HL-60/S4 treated with phorbol 12-myristate 13-acetate at 8.2 ng/mL for 4 days and 3 days (cell line): ENCODE results near the gene PRKRIP1.
"Not testable (repeated sequence)": the region's sequence is repeated elsewhere in the genome, so short reads cannot be mapped to it uniquely, and the experiment has no call there.

Source experiments
- in situ Hi-C: fragments of 300-500 bp; cut with MboI; formaldehyde crosslinking; loops from 2 replicates; pipeline ENCODE4 v1.15.0; 2022; ENCODE audit warnings: low sequenced_read_pairs

PRKRIP1 gene

DNA sequence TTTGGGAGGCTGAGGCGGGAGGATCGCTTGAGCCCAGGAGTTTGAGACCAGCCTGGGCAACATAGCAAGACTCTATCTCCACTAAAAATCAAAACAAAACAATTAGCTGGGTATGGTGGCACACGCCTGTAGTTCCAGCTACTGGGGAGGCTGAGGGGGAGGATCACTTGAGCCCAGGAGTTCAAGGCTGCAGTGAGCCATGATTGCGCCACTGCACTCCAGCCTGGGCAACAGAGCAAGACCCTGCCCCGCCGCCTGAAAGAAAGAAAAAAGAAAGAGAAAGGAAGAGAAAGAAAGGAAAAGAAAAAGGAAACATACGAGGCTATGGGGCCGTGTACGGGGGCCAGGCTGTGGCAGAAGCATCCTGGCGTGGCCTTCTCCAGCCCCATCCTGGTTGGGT lies 58.8 kb downstream of the PRKRIP1 start:
- in situ Hi-C loops: not testable (repeated sequence)

DNA sequence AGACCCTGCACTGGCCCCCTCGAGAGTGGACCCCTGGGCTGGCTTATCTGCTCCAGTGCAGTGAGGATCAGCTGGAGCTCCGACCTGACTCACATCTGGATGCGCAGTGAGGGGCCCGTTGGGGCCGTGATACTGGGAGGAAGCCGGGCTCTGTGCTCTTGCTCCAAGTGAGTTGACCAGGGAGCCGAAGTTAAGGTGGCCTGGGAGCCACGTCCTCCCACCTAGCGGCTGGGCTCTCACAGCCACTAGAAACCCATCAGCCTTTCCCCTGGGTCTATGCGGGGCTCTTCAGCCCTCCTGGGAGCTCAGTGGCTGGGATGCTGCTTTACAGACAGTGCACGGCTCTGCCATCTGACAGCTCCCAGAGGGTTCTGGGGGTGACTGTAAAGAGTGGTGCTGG lies 59.4 kb downstream of the PRKRIP1 start:
- in situ Hi-C loops: no loop called here

DNA sequence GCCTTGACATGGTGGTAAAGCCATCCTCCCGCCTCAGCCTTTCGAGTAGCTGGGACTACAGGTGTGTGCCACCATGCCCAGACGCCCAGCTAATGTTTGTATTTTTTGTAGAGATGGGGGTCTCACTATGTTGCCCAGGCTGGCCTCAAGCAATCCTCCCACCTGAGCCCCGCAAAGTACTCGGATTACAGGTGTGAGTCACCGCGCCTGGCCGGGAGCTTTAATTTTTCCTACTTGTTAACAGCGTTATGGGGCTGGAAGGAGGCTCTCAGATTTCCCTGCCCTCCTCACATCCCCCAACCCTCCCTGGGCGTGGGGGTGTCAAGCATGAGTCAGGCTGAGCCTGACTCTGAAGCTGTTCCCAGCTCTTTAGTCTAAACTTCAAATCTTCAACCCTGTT lies 60.2 kb downstream of the PRKRIP1 start:
- in situ Hi-C loops: no loop called here

DNA sequence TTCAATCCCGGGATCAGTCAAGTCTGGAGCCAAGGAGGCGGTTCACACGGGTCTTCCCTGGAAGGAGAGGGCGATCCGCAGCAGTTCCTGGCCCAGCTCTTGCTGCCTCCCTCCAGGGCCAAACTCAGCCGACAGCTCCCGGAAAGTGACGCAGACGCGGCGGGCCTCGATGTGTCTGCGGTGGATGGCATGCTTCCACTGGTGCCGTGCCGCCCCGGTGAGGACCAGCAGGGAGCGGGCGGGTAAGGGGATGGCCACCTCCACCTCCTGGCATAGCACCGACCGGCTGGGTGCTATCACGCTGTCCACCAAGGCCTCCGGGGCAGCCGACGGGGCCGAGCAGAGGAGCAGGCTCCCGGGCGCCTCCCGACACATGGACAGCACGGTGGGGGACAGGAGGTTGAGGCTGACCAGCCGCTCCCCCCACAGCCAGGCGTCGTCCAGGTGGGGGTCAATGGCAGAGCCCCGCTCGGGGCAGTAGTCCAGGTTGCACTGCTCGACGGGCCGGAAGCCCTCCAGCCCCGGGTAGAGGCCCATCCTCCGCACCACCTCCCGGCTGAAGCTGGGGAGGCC lies 61.3 kb downstream of the PRKRIP1 start:
- in situ Hi-C loops: no loop called here

DNA sequence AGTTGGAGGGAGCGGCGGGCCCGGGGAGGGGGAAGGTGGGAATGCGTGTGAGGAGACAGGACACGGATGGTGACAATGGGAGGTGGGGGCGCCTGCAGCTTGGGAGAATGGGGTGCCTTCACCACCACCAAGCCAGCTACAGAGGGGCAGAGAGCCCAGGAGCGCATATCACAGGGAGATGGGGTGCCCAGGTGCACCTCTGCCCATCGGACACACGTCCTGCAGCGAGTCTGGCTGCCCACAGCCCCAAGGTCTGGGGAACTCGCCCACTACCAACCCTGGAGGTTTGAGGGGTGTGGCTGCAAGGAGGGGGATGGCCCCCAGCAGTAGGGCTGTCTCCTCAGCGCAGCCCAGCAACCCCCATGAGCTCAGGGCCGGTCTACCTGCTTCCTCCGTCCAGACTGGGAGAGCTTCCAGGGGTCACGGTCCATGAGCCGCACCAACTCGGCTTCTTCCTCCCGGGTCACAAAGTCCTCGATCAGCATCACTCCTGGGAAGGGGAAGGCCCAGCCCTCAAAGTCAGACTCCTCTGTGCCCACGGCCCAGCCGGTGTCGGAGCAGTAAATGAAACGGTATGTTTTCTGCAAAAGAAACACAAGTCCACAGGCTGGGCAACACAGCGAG lies 63.2 kb downstream of the PRKRIP1 start:
- in situ Hi-C loops: no loop called here

DNA sequence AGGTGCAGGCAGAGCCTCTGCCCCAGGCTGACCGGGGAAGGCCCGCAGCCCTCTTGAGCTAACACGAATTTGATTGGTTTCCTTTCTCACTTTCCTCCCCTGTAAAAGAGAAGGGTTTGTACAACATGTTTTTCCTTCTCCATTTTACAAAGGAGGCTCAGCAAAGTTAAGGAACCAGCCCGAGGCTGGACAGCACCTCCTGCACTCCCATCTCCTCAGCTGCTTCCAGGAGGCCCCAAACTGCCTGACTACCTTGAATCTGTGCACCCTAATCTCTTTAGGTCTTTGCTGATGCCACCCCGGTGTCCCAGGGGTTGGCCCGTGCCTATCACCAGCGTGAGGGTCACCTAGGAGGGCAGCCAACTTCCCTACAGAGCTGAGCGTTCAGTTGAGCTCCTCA lies 64.3 kb downstream of the PRKRIP1 start:
- in situ Hi-C loops: no loop called here

DNA sequence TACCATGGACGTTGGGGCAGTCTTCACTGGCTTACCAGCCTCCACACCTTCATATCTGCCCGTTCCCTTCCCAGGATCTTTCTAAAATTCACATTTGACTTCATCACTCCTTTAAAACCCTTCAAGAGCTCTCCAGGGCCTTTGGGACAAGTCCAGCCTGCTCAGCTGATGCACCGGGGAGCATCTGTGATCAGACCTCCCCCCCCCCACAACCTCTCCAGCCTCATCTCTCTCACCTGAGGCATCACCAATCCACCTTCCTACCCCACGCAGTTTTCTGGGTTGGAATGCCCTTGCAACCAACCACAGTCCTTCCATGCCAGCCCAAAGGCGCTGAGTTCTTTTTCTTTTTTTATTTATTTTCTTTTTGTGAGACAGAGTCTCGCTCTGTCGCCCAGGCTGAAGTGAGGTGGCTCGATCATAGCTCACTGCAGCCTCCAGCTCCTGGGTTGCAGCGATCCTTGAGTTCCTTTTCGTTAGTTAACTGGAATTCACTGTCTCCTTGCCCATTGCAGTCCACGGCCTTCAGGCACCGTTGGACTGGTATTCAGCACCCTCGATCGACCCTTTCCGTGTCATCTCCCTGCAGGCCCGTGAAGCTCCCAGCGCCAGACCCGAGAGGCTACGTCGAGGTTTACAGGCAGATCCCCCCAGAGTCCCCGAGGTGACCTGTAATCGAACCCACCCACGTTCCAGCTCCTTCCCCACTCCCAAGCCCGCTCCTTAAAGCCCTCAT lies 67.8 kb downstream of the PRKRIP1 start:
- in situ Hi-C loops: no loop called here

DNA sequence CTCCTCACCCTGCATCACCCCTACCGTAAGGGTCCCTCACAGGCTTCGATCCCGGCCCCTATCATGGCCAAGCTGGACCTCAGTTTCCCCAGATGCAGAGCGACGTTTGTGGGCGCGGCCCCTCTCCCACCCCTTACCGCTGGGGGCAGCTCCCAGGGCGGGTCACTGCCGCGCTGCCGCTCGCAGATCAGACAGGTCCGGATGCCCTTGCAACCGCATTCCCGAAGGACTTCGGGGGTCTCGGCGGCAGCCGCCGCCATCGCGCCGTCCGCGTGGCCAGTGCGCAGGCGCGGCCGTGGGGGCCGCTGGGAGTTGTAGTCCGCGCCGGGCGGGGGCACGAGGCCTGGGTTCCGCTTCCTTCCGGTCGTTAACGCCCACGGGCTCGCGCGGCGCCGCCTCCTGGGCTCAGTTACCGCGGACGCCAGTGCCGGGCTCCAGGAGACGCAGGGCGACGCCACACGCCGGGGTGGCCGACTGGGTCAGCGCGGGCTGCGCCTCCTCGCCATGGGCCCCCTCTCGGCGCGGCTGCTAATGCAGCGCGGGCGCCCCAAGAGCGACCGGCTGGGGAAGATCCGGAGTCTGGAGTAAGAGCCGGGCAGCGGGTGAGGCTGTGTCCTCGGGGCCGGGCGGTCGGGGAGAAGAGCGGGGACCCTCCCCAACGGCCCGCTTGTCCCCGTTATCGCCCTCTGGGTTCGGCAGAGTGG lies 68.6 kb downstream of the PRKRIP1 start, which contains the start of the genes ALKBH4 and LRWD1:
ALKBH4 (minus strand) TSS at position 287 of the 704 bp plus-strand sequence; CDS start at position 260, 27 bp downstream.
LRWD1 (plus strand) TSS at position 408 of the 704 bp plus-strand sequence; CDS start at position 505, 97 bp downstream.
- in situ Hi-C loops: no loop called here

DNA sequence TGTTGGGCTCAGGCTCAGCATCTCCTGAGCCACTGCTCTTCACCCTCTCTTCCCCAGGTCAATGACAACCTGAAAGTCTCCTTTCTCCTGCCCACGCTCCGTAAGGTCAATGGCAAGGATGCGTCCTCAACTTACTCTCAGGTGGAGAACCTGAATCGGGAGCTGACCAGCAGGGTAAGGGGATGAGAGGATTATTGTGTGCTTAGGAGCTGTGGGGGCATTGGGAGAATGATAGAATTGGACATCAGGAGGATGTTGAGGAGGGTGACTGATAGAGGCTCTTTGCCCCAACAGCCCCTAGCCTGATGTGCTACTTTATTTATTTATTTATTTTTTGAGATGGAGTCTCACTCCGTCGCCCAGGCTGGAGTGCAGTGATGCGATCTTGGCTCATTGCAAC lies 69.9 kb downstream of the PRKRIP1 start:
- in situ Hi-C loops: no loop called here

DNA sequence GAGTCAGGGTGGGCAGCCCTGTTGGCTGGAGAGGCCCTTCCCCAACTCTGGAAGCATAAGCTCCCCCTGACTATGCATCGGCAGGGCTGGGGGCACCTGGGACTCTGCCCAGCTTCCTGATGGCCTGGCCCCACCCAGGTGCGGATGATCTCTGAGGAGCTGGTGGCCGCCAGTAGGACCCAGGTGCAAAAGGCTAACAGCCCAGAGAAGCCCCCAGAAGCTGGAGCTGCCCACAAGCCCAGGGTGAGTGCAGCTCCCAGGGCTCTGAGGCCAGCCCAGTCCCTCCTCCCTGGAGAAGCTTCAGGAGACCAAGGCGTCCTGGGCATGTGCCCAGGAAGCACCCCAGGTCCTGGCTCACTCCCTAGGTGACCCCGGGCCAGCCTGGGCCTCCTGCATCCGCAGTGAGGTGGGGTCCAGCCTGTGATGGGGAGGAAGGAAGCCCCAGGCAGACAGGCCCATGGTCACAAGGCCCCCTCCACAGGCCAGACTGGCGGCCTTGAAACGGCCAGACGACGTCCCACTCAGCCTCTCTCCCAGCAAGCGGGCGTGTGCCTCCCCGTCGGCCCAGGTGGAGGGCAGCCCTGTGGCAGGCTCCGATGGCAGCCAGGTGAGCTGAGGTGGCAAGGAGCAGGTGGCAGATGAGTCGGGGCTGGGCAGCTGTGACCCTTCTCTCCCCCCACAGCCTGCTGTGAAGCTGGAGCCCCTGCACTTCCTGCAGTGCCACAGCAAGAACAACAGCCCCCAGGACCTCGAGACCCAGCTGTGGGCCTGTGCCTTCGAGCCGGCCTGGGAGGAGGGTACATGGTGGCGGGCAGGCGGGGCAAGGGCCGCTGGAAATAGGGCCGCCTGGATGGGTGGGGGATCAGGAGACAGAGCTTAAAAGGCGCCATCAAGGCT lies 71.7 kb downstream of the PRKRIP1 start:
- in situ Hi-C loops: no loop called here

DNA sequence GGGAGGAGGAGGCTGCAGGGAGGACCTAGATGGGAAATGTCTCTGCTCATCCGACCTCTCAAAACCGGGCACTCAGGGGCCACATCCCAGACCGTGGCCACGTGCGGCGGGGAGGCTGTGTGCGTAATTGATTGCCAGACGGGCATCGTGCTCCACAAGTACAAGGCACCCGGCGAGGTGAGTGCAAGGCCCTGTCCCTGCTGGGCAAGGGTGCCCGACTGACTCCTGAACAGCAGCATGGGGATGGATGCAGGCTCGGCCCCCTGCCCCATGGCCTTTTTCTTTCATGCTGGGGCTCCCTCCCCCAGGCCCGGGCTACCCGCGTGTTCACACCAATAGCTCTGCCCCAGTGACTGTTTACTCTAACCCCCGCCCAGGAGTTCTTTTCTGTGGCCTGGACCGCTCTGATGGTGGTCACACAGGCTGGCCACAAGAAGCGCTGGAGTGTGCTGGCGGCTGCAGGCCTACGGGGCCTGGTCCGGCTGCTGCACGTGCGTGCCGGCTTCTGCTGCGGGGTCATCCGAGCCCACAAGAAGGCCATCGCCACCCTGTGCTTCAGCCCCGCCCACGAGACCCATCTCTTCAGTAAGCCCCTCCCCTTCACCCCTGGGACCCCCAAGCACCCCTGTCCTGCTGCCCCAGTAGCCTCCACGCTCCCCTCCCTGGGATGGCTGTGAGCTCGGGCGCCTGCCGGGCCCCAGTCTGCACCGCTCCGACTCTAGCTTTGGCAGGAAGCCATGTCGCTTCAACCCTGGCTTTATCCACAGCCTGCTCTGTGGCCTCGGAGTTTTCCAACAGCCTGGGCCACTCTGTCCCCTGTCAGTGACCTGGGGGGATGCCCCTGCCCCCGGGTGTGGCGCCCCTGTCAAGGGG lies 72.6 kb downstream of the PRKRIP1 start:
- in situ Hi-C loops: no loop called here

DNA sequence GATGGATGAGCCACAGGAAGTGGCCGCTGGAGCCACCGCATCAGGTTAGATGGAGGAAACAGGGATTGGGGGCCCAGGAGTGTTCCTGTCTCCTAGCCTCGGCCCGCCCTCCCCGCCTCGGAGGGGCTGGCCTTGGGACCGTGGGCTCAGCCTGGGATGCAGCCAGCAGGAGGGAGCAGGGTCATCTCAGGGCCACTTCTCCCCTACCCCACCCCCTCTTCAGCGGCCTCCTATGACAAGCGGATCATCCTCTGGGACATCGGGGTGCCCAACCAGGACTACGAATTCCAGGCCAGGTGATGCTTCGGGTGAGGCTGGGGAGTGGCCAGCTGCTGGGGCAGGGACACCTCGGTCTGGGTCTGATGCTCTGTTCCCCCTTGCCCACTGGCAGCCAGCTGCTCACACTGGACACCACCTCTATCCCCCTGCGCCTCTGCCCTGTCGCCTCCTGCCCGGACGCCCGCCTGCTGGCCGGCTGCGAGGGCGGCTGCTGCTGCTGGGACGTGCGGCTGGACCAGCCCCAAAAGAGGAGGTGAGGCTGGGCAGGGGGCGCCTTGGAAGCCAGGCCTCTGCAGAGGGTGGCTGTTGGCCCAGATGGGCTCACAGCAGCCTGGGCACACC lies 73.3 kb downstream of the PRKRIP1 start:
- in situ Hi-C loops: no loop called here

DNA sequence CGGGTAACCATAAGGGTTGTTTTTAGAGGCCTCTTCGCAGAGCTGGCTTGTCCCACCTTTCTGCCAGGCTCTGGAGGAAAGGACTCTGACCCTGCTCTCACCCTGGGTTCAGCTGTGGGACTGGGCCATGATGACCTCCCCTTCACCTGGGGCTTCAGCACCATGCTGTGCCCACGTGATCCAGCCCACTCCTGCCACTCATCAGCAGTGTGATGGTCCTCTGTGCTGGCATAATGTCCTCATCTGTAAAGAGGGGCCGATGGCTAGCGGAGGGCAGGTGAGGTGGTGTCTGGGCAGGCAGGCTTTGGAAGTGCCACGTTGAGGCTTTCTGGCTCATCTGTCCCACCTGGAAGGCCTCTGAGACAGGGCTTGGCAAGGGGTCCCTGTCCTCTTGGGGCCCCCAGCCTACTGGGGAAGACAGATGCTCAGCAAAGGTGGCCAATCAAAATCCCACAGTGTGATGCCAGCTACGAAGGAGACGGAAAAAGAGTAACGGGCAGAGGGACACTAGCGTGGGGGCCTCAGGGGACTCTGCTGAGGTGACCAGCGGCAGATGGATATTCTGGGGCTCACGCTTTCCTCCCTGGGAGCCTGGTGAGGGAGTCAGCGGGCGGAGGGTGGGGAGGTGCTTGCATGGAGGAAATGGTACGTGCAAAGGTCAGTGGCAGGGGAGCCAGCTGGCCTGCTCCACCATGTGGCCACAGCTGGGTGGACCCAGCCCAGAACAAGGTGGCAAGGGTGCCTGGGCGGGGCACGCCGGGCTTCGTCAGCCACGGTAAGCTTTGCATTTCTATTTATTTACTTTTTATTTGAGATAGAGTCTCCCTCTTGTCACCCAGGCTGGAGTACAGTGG lies 74.0 kb downstream of the PRKRIP1 start:
- in situ Hi-C loops: no loop called here

DNA sequence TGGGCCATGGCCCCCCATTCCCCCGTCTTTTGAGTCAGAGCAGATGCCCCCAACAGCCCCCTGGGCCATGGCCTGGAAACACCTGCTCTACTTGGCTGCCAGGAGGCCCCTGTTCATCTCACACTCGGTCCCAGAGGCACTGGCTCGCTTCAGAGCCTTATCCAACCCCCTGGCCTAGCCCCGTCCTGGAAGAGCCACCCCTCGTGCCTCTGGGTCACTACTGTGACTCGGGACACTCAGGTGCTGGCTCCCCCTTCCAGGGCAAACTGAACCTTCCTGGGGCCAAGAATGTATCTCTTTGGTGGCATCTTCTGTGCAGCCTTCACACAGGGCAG lies 75.6 kb downstream of the PRKRIP1 start:
- in situ Hi-C loops: no loop called here

DNA sequence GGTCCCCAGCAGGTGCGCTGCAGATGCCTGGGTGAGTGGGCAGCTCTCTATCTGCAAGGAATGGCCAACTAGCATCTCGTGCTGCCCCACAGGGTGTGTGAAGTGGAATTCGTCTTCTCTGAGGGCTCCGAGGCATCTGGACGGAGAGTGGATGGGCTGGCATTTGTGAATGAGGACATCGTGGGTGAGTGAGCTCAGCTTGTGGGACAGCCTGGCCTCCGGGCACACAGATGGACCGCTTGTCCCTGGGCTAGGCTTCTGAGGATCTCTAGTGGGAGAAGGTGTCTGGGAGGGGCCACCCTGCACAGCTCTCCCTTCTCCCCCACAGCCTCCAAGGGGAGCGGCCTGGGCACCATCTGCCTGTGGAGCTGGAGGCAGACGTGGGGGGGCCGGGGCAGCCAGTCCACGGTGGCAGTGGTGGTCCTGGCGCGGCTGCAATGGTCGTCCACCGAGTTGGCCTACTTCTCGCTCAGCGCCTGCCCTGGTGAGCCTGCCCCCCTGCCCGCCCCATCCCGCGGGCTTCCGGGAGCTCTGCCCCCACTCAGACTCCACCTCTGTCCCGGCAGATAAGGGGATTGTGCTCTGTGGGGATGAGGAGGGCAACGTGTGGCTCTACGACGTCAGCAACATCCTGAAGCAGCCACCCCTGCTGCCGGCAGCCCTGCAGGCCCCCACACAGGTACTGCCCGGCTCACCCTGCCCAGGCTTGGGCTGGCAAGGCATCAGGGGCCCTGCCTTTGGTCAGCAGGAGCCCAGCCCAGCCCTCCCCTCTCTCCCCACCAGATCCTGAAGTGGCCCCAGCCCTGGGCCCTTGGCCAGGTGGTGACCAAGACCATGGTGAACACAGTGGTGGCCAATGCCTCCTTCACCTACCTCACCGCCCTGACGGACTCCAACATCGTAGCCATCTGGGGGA lies 76.2 kb downstream of the PRKRIP1 start:
- in situ Hi-C loops: no loop called here

DNA sequence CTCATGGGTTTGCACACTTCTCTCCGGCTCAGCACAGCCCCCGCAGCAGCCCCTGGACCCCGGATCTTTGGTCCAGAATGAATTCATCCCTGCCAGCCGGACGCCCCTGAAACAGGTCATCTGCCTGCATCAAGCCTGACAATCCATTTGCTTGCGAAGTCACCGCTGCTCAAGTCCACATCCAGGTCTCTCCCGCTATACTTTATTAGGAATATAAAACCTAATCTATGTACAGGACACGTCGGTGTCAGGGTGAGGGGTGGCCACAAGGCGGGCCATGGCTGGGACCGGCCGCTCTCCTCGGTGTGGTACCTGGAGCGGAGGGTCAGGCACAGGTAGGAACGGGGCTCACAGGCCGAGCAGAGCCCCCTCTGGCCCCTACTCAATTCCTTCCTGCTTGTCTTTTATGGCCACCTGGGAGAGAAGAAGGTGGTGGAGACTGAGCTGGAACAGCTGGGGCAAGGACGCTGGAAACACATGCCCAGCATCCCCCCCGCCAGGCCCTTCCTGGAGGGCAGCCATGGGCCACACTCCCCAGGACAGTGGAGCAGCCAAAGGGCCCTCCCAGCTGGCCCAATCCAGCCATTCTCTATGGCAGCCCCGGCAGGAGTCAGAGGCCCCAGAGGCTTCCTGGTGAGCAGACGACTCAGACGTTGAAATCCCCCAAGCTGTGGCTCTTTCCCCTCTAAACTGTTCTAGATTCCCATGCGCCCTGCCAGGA lies 77.3 kb downstream of the PRKRIP1 start:
- in situ Hi-C loops: no loop called here

DNA sequence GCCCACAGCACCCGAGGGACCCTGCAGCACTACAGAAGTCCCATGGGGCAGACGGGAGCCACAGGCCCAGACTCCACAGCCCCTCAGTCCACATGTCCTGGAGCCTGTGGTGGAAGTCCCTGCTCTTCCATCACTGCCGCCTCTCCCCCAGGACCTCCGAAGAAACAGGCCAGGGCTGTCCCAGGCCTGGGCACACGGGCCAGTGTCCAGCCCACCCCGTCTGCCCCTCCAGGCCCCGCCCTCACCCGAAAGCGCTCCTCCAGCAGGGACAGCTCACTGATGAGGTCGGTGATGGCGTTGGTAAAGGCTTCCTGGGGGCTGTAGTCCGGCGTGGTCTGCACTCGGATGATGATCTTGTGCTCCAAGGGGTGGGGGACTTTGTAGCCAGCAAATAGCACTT lies 78.0 kb downstream of the PRKRIP1 start:
- in situ Hi-C loops: not testable (repeated sequence)
